HepG2 (cell line): ENCODE data around the gene FLRT3. TPM values are rescaled to one million over a fixed set of nuclear protein-coding genes. Genes with fewer than 3 reads are reported as not detected.

ENCODE experiments used
- ATAC-seq: fragments of 200-7000 bp; cut with Tn5 transposase; 3 replicates; pipeline ENCODE4 v1.9.1; 2020; ENCODE audit warnings: mild to moderate bottlenecking, moderate library complexity
- Bru-seq: library from RNA; stranded (reverse); fragments of 400-500 nt; gene quantifications from one replicate; lab custom pipeline; 2021; lab: Mats Ljungman, UMichigan
- BruChase-seq, 2 experiments: library from RNA; stranded (reverse); fragments of 400-500 nt; gene quantifications; one replicate each; lab custom pipeline; 2021; lab: Mats Ljungman, UMichigan
- BruUV-seq: library from RNA; stranded (reverse); fragments of 400-500 nt; replicated peaks from 2 replicates; lab custom pipeline; 2021; lab: Mats Ljungman, UMichigan
- CTCF ChIA-PET: fragments of 300-600 bp; formaldehyde crosslinking; extraction: SDS; loops from one replicate; lab custom pipeline; 2021; ENCODE audit warnings: low total read pairs, inconsistent platforms, low intra/inter-chr PET ratio; lab: Yijun Ruan, JAX
- POLR2A ChIA-PET: fragments of 350-600 bp; sonication (Branson Sonifier 250); formaldehyde crosslinking; loops from one replicate; lab custom pipeline; 2020; ENCODE audit warnings: antibody characterized with exemption, inconsistent platforms; lab: Yijun Ruan, JAX
- DNase-seq: peaks from one replicate; pipeline ENCODE4 v3.0.0-alpha.2; 2015; ENCODE audit warnings: low spot score
- FAIRE-seq: peaks from 3 replicates; lab custom pipeline; 2011; peaks lifted over from hg19 to GRCh38; lab: Jason Lieb, UNC
- H2AFZ ChIP-seq: one replicate; pipeline ENCODE4 v1.6.1; 2011; ENCODE audit warnings: low read length, inconsistent platforms
- H3K27ac ChIP-seq: fragments of 300-600 bp; 3 replicates; pipeline ENCODE4 v1.8.0; 2011; ENCODE audit warnings: mixed run types, mild to moderate bottlenecking, mixed read lengths, low read length, inconsistent platforms; ENCODE audit not compliant: insufficient read depth; ENCODE audit errors: extremely low read length
- H3K27me3 ChIP-seq, 2 experiments: fragments of 200-600 bp in 1 of 2; 2 replicates in 1 of 2; 3 replicates in 1 of 2; pipeline versions ENCODE4 v1.6.0 to v1.8.0; 2011; ENCODE audit warnings: low read length in 2 of 2, mild to moderate bottlenecking in 2 of 2, moderate library complexity in 2 of 2, inconsistent platforms in 1 of 2; ENCODE audit not compliant: insufficient read depth in 2 of 2, control insufficient read depth in 1 of 2
- H3K36me3 ChIP-seq, 2 experiments: fragments of 200-600 bp in 1 of 2; replicated peaks in 1 of 2; 2 replicates in 1 of 2; 3 replicates in 1 of 2; pipeline versions ENCODE4 v1.5.1 to v1.8.0; 2011; ENCODE audit warnings: low read length in 2 of 2, inconsistent platforms in 1 of 2; ENCODE audit not compliant: insufficient read depth in 2 of 2, control insufficient read depth in 1 of 2
- H3K4me1 ChIP-seq: 2 replicates; pipeline ENCODE4 v1.5.1; 2012; ENCODE audit warnings: low read length, inconsistent platforms; ENCODE audit not compliant: insufficient read depth
- H3K4me2 ChIP-seq: 2 replicates; pipeline ENCODE4 v1.6.0; 2011; ENCODE audit warnings: low read depth, low read length, inconsistent platforms
- H3K4me3 ChIP-seq, 3 experiments: fragments of 200-600 bp in 1 of 3; sonication (generic), shearing (Covaris generic) in 1 of 3; replicated peaks in 1 of 3; 2 replicates each; pipeline ENCODE4 v1.5.1; 2011 to 2016; ENCODE audit warnings: low read length in 3 of 3, inconsistent platforms in 2 of 3, low read depth in 2 of 3, mild to moderate bottlenecking in 2 of 3, control low read depth in 1 of 3, mixed read lengths in 1 of 3; ENCODE audit not compliant: insufficient read depth in 1 of 3
- H3K79me2 ChIP-seq: one replicate; pipeline ENCODE4 v1.6.1; 2011; ENCODE audit warnings: low read length, inconsistent platforms; ENCODE audit not compliant: insufficient read depth
- H3K9ac ChIP-seq: 2 replicates; pipeline ENCODE4 v1.6.0; 2011; ENCODE audit warnings: mild to moderate bottlenecking, low read depth, low read length, inconsistent platforms; ENCODE audit not compliant: insufficient read depth
- H3K9me3 ChIP-seq: 2 replicates; pipeline ENCODE4 v1.5.1; 2012; ENCODE audit warnings: mild to moderate bottlenecking, low read length
- H4K20me1 ChIP-seq: 2 replicates; pipeline ENCODE4 v1.6.0; 2011; ENCODE audit warnings: inconsistent platforms, mild to moderate bottlenecking, low read length, moderate library complexity; ENCODE audit not compliant: insufficient read depth
- CEBPG ChIP-seq: IDR thresholded peaks from 2 replicates; pipeline ENCODE4 v1.6.1; 2016
- IRX3 ChIP-seq: sonication (generic); formaldehyde crosslinking; IDR thresholded peaks from 2 replicates; pipeline ENCODE4 v1.8.1; 2023; ENCODE audit warnings: mild to moderate bottlenecking, low read depth, missing genetic modification reagents, borderline replicate concordance
- NAIF1 ChIP-seq: sonication (generic); formaldehyde crosslinking; IDR thresholded peaks from 2 replicates; pipeline ENCODE4 v1.5.0; 2020; ENCODE audit warnings: mild to moderate bottlenecking, missing genetic modification reagents, borderline replicate concordance
- NFIC ChIP-seq: IDR thresholded peaks from 2 replicates; pipeline ENCODE4 v1.6.1; 2012; ENCODE audit warnings: mild to moderate bottlenecking, low read length, inconsistent platforms
- PAF1 ChIP-seq: IDR thresholded peaks from 2 replicates; pipeline ENCODE4 v1.6.1; 2016; ENCODE audit warnings: missing genetic modification reagents, missing compliant biosample characterization
- PHF21A ChIP-seq: sonication (generic); formaldehyde crosslinking; IDR thresholded peaks from 2 replicates; pipeline ENCODE4 v1.5.0; 2020; ENCODE audit warnings: mild to moderate bottlenecking, missing genetic modification reagents
- RBFOX2 ChIP-seq: fragments of 200-400 bp; formaldehyde crosslinking; IDR thresholded peaks from 2 replicates; pipeline ENCODE4 v1.6.1; 2017; ENCODE audit warnings: low read depth, mild to moderate bottlenecking, low read length
- SMYD3 ChIP-seq: sonication (generic); formaldehyde crosslinking; IDR thresholded peaks from 2 replicates; pipeline ENCODE4 v1.8.1; 2023; ENCODE audit warnings: mild to moderate bottlenecking, missing genetic modification reagents
- ZNF354B ChIP-seq: sonication (generic); formaldehyde crosslinking; IDR thresholded peaks from 2 replicates; pipeline ENCODE4 v1.8.0; 2022; ENCODE audit warnings: mild to moderate bottlenecking, missing genetic modification reagents
- ZSCAN12 ChIP-seq: sonication (generic); formaldehyde crosslinking; IDR thresholded peaks from 2 replicates; pipeline ENCODE4 v1.9.0; 2021; ENCODE audit warnings: mild to moderate bottlenecking, missing genetic modification reagents
- WGBS: methylation state at CpG from one replicate; pipeline ENCODE4 v1.1.6; 2017; ENCODE audit warnings: low lambda C conversion rate; 5-methylcytosine and 5-hydroxymethylcytosine counted together
- in situ Hi-C: cut with HindIII; loops from 2 replicates; pipeline ENCODE4 v1.10.0; 2017; ENCODE audit warnings: low pct_unique_long_range_greater_than_20kb; ENCODE audit not compliant: extremely low pct_ligation_motif_present
- intact Hi-C: fragments of 100-400 bp; cut with micrococcal nuclease; formaldehyde crosslinking; loops from one replicate; pipeline ENCODE4 v1.10.0; 2022; ENCODE audit not compliant: unreplicated experiment
- long read RNA-seq, 2 experiments: library from RNA in 1 of 2; library from polyadenylated mRNA in 1 of 2; stranded (forward) in 1 of 2; unstranded in 1 of 2; transcript quantifications; one replicate each; pipeline ENCODE4 v2.0.0, GENCODE V29; 2019 to 2022
- polyA minus RNA-seq, 3 experiments: library from RNA; depleted of rRNA, polyadenylated mRNA; stranded (reverse); fragments of >200 nt; gene quantifications; 2 replicates each; pipeline ENCODE4 v1.2.3, GENCODE V29; 2011; ENCODE audit warnings: low replicate concordance in 1 of 3
- polyA plus RNA-seq, 8 experiments: library from polyadenylated mRNA; depleted of rRNA in 3 of 8; stranded (reverse) in 7 of 8; unstranded in 1 of 8; fragments of >200 nt; fragmentation: Illumina TruSeq in 4 of 8; extraction: Trizol in 4 of 8; gene quantifications; 2 replicates each; pipeline versions ENCODE4 v1.2.1 to v1.2.3, GENCODE V29; 2011 to 2016; ENCODE audit warnings: low read depth in 4 of 8, missing spikeins in 1 of 8, mixed read lengths in 1 of 8; ENCODE audit not compliant: insufficient read depth in 1 of 8
- total RNA-seq, 5 experiments: library from RNA; depleted of rRNA; stranded (reverse); fragments of >200 nt; fragmentation: Illumina TruSeq; extraction: Trizol; gene quantifications; 2 replicates each; pipeline ENCODE4 v1.2.3, GENCODE V29; 2016; ENCODE audit warnings: low read depth in 1 of 5
- TF ChIP-seq, protein P1 (sequence below): sonication (generic); formaldehyde crosslinking; IDR thresholded peaks from 2 replicates; pipeline ENCODE4 v1.9.0; 2021; ENCODE audit warnings: missing genetic modification reagents, borderline replicate concordance
- TF ChIP-seq, protein P2 (sequence below): sonication (generic); formaldehyde crosslinking; IDR thresholded peaks from 2 replicates; pipeline ENCODE4 v1.4.0; 2020; ENCODE audit warnings: missing genetic modification reagents

The FLRT3 gene
- total RNA-seq (2016; rRNA removed; fragmentation: Illumina TruSeq; extraction: Trizol) (0.28 and 0.44 TPM in 2 replicates), polyA plus RNA-seq (2011; rRNA removed) (5.3 and 8.8 TPM in 2 replicates), polyA minus RNA-seq (2011; rRNA and poly(A)+ RNA removed; ENCODE audit: low replicate concordance) (0.91 and 3.6 TPM in 2 replicates), Bru-seq, nascent RNA (percentile 62 among the genes with signal in this experiment), BruChase-seq, experiment 1, labeled RNA remaining after a 6-hour chase (percentile 47 among the genes with signal in this experiment), BruChase-seq, experiment 2, labeled RNA remaining after a 2-hour chase (percentile 62 among the genes with signal in this experiment)
- 0.30 TPM in 1 of 2 replicates, not detected in the other for total RNA-seq (2016; cell fraction: cytosol; rRNA removed; fragmentation: Illumina TruSeq; extraction: Trizol; ENCODE audit: low read depth)
- 0.13 and 0.71 TPM in 2 replicates for total RNA-seq (2016; cell fraction: insoluble cytoplasmic fraction; rRNA removed; fragmentation: Illumina TruSeq; extraction: Trizol)
- 0.19 and 0.28 TPM in 2 replicates for total RNA-seq (2016; cell fraction: membrane; rRNA removed; fragmentation: Illumina TruSeq; extraction: Trizol)
- 1.0 and 1.3 TPM in 2 replicates for total RNA-seq (2016; cell fraction: nucleus; rRNA removed; fragmentation: Illumina TruSeq; extraction: Trizol)
- 2.3 and 7.0 TPM in 2 replicates for polyA plus RNA-seq (2011; cell fraction: cytosol; rRNA removed)
- polyA plus RNA-seq (2011; cell fraction: nucleus; rRNA removed), result 2.4 and 4.4 TPM in 2 replicates
- polyA plus RNA-seq (2012), result 4.0 and 8.2 TPM in 2 replicates
- not detected in 2 replicates for polyA plus RNA-seq (2016; cell fraction: cytosol; fragmentation: Illumina TruSeq; extraction: Trizol; ENCODE audit: low read depth)
- 0.17 and 0.23 TPM in 2 replicates for polyA plus RNA-seq (2016; cell fraction: insoluble cytoplasmic fraction; fragmentation: Illumina TruSeq; extraction: Trizol; ENCODE audit: low read depth)
- 0.03 TPM in 1 of 2 replicates, not detected in the other for polyA plus RNA-seq (2016; cell fraction: membrane; fragmentation: Illumina TruSeq; extraction: Trizol; ENCODE audit: low read depth)
- 0.52 and 0.96 TPM in 2 replicates for polyA plus RNA-seq (2016; cell fraction: nucleus; fragmentation: Illumina TruSeq; extraction: Trizol; ENCODE audit: insufficient read depth, low read depth)
- 5.2 and 9.4 TPM in 2 replicates for polyA minus RNA-seq (2011; cell fraction: cytosol; rRNA and poly(A)+ RNA removed)
- polyA minus RNA-seq (2011; cell fraction: nucleus; rRNA and poly(A)+ RNA removed), result 9.3 and 16.4 TPM in 2 replicates
- long read RNA-seq, experiment 1, full-length matches to known transcripts, result 1 of 1 reads
- long read RNA-seq, experiment 1, partial matches to known transcripts, result 0 of 1 reads
- long read RNA-seq, experiment 1, other reads (novel, unspliced or antisense), result 0 of 1 reads
- long read RNA-seq, experiment 2, partial matches to known transcripts, result 0 of 7 reads
- long read RNA-seq, experiment 2, other reads (novel, unspliced or antisense), result 6 of 7 reads

DNA sequence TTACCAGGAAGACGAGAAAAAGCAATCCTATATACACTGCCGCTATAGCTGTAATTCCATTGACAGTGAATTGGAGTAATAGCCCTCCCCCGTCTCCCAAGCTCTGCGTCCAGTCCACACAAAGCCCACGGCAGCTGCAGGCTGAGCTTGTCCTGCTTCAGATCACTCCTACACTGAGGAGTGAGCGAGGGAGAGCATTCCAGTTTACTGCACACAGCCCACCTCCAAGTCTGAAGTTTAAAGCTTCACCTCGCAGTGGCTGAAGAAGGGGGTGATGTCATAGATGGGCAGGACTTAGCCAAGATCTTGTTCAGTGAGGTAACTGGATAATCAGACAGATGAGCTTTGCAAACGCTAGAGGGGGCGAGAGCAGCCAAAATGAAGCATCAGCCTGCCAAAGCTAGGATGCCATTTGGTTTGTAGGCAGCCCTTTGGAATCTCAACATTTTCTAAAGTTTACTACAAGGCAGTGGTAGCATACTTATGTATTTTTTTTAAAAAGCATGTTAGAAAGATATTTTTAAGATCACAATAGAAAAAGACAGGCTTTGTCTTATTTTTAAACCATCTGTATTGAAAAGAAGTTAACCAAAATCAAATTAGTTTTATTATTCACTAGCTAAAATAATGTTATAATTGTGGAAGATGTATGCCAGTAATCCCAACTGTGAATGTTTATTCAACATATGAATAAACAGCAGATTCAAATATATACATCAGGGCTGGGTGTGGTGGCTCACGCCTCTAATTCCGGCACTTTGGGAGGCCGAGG is at the start of gene FLRT3:
Gene FLRT3, minus strand, starts transcription at position 213 of the 772 bp plus-strand sequence. CDS start 10,106 bp downstream, outside the sequence.
- CTCF ChIA-PET, result interaction anchor here (1.6 kb wide), 1 partner anchor 899 kb away, joined by 6 read pairs; no protein-coding TSS in a partner anchor
- H3K4me2 ChIP-seq, result peak within 1 kb of the TSS; percentile 85
- TF ChIP-seq RBFOX2 (no peak), CEBPG (CRISPR knock-in tag) (peak; percentile 83), NFIC (no peak), ZNF354B (CRISPR knock-in tag) (no peak), PHF21A (peak; percentile 53), IRX3 (CRISPR knock-in tag) (no peak), NAIF1 (CRISPR knock-in tag) (no peak), ZSCAN12 (CRISPR knock-in tag) (no peak), PAF1 (CRISPR knock-in tag) (no peak), SMYD3 (peak; percentile 87)
- TF ChIP-seq, protein P1, sequence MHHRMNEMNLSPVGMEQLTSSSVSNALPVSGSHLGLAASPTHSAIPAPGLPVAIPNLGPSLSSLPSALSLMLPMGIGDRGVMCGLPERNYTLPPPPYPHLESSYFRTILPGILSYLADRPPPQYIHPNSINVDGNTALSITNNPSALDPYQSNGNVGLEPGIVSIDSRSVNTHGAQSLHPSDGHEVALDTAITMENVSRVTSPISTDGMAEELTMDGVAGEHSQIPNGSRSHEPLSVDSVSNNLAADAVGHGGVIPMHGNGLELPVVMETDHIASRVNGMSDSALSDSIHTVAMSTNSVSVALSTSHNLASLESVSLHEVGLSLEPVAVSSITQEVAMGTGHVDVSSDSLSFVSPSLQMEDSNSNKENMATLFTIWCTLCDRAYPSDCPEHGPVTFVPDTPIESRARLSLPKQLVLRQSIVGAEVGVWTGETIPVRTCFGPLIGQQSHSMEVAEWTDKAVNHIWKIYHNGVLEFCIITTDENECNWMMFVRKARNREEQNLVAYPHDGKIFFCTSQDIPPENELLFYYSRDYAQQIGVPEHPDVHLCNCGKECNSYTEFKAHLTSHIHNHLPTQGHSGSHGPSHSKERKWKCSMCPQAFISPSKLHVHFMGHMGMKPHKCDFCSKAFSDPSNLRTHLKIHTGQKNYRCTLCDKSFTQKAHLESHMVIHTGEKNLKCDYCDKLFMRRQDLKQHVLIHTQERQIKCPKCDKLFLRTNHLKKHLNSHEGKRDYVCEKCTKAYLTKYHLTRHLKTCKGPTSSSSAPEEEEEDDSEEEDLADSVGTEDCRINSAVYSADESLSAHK, result no peak
- TF ChIP-seq, protein P2, sequence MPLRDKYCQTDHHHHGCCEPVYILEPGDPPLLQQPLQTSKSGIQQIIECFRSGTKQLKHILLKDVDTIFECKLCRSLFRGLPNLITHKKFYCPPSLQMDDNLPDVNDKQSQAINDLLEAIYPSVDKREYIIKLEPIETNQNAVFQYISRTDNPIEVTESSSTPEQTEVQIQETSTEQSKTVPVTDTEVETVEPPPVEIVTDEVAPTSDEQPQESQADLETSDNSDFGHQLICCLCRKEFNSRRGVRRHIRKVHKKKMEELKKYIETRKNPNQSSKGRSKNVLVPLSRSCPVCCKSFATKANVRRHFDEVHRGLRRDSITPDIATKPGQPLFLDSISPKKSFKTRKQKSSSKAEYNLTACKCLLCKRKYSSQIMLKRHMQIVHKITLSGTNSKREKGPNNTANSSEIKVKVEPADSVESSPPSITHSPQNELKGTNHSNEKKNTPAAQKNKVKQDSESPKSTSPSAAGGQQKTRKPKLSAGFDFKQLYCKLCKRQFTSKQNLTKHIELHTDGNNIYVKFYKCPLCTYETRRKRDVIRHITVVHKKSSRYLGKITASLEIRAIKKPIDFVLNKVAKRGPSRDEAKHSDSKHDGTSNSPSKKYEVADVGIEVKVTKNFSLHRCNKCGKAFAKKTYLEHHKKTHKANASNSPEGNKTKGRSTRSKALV (CRISPR knock-in tag), result no peak

More for the DNA sequence above, at the start of gene FLRT3:
- peak within 1 kb of the TSS; percentile 44; the same call in 1 of the 2 replicates for H3K9ac ChIP-seq
- WGBS, result 20% methylated on average over 12 of the region's 12 CpGs
- peak within 1 kb of the TSS; percentile 82 for H2AFZ ChIP-seq
- peak within 1 kb of the TSS; percentile 33 to 65 (median 54) for H3K4me3 ChIP-seq
- H3K27me3 ChIP-seq, result no peaks in the 10 kb centered on the region; a peak in 1 of 5 replicates
- DNase-seq (peak; percentile 93), ATAC-seq (peak; percentile 99), FAIRE-seq (peak; percentile 73)
- POLR2A ChIA-PET, result interaction anchor here (1.0 to 2.3 kb wide), 5 partner anchors 9 to 723 kb away, joined by 3 to 13 read pairs (median 5); no protein-coding TSS in a partner anchor
- H3K27ac ChIP-seq, result no peak within 1 kb of the TSS
- intact Hi-C loops (loop anchor here (1.0 to 10.0 kb wide), 8 partner anchors 271 to 1595 kb away; no protein-coding TSS in a partner anchor), in situ Hi-C loops (loop anchor here (10.0 kb wide), 2 partner anchors 607 to 907 kb away; no protein-coding TSS in a partner anchor)
- H3K79me2 ChIP-seq, result no peaks in the 10 kb centered on the region
- H3K4me1 ChIP-seq, result peaks cover 17% of the 10 kb centered on the region; the same call in 1 of the 2 replicates
- H4K20me1 ChIP-seq, result no peaks in the 10 kb centered on the region
- no TSS peak for BruUV-seq
- H3K36me3 ChIP-seq, result no peaks in the 10 kb centered on the region
- no peaks in the 10 kb centered on the region for H3K9me3 ChIP-seq
